Putamen (tissue), 1 donor: ENCODE results near the gene ARSD.
"Not testable (repeated sequence)": the region's sequence is repeated elsewhere in the genome, so short reads cannot be mapped to it uniquely, and the experiment has no call there.

Experiments
- DNase-seq: peaks from one replicate; pipeline ENCODE4 v3.0.0-alpha.2; 2016; ENCODE audit warnings: low spot score

ARSD gene

DNA sequence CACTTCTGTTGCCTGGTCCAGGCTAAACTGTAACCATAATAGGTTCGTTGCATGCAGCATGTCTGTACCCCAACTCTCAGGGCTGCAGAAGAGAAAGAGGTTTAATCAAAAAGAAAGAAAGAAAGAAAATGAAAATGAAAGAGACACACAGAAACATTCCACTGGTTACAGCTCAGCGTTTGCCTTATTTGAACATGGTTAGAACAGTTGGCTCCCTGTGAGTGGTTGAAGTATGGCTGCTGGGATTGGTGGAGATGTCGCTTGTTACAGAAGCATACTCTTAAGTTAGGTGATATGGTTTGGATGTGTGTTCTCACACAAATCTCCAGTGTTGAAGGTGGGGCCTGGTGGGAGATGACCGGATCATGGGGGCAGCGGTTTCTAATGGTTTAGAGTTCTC is 36.3 kb downstream of the ARSD start:
- DNase-seq = no peak

GRCh38 chrX:2890536-2891460 is 38.3 kb downstream of the ARSD start:
- DNase-seq = not testable (repeated sequence)

- not testable (repeated sequence) for DNase-seq
Measured at GRCh38 chrX:2889706-2890490, 39.2 kb downstream of the ARSD start.

DNA sequence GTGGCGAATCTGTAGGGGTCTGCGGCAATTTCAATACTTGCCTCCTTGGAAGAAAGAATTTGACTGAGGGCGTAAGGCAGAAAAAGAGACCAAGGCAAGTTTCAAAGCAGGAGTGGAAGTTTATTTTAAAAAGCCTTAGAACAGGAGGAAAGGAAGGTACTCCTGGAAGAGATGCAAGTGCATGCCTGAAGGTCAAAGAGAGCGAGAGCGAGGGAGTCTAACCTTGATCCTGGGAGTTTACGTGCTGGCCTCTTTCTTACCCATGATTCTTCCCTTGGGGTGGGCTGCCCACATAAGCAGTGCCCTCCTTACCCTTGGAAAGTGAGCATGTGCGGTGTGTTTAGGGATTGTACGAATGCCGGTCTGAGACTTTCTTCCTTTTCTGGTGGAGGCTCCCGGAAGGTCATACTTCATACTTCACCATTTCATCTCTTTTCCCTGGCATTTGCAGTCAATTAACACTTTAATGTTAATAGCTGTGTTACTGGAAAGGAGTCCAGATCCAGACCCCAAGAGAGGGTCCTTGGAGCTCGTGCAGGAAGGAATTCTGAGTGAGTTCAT is 40.0 kb downstream of the ARSD start:
- DNase-seq = no peak

- DNase-seq = no peak
Measured at GRCh38 chrX:2888309-2888708, 40.8 kb downstream of the ARSD start.

- DNase-seq = no peak
Measured at GRCh38 chrX:2883770-2884169, 45.4 kb downstream of the ARSD start.

GRCh38 chrX:2879670-2880069 is 49.5 kb downstream of the ARSD start:
- no peak for DNase-seq

GRCh38 chrX:2878563-2878962 is 50.6 kb downstream of the ARSD start:
- no peak for DNase-seq

GRCh38 chrX:2875798-2876399 is 53.2 kb downstream of the ARSD start:
- no peak for DNase-seq

- no peak for DNase-seq
Measured at GRCh38 chrX:2875136-2875481, 54.0 kb downstream of the ARSD start.

- no peak for DNase-seq
Measured at GRCh38 chrX:2874222-2875135, 54.7 kb downstream of the ARSD start.

DNA sequence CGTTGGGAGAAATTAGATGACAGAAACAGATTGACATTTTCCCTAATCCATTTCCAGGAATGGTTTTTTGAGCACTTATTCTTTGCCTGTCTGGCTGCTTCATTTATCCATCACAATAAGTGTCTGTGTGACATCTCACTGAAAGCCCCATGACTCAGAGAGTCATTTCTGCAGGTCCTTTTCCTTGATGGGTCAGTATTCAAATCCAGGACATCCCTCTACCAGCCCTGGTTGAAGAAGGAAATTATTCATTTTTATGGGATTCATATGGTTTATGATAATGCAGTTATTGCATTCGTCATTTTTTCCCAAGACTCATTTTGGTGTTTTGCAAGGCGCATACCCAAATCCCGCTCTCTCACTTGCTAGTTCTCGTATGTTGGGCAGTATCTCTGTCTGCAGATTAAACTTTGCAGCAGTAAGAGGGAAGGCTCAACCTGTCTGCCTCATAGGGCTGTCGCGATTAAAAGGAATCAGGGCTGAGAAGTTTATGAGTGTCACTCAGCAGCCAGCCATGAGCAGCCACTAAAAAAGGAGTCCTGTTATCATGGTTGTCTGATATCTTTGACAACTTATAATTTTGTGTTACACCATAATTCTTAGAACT is 56.4 kb downstream of the ARSD start:
- no peak for DNase-seq

DNA sequence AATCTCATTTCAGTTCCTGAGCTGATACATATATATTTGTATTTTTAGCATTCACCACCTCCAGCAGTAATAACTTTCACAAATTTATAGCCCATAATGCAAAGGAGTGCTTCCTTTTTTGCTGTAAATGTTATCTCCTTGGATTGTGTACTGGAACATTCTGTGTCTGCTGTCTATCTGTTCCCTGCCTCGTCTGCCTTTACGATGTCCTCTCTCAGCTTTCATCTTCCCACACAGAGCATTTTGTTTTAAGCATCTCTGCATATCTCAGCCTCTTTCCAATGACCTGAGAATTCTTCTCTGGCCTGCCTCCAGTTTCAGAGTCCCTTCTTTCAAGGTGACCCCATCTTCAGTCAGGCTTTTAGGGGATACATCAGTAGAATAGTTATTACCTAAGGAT is 57.3 kb downstream of the ARSD start:
- no peak for DNase-seq

GRCh38 chrX:2870650-2871049 is 58.5 kb downstream of the ARSD start:
- DNase-seq = no peak

GRCh38 chrX:2867206-2867605 is 61.9 kb downstream of the ARSD start:
- DNase-seq = no peak

GRCh38 chrX:2863646-2864045 is 65.5 kb downstream of the ARSD start:
- no peak for DNase-seq

- DNase-seq = no peak
Measured at GRCh38 chrX:2862404-2862803, 66.7 kb downstream of the ARSD start.

GRCh38 chrX:2859197-2859797 is 69.8 kb downstream of the ARSD start:
- no peak for DNase-seq

DNA sequence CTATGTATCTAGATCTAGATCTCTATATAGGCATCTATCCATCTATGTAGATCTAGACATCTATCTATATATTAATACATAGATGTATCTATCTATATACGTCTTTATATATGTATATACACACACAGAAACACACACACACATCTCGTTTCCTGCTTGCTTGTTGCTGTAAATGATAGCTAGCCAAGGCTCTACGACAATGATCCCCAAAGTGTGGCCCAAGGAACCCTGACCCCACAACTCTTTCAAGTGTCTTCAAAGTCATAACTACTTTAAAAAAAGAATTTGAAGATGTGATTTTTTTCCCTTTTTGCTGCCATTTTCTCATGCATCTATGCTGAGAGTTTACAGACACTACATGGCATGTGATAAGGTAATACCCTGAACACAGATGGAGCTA is 71.6 kb downstream of the ARSD start:
- no peak for DNase-seq

DNA sequence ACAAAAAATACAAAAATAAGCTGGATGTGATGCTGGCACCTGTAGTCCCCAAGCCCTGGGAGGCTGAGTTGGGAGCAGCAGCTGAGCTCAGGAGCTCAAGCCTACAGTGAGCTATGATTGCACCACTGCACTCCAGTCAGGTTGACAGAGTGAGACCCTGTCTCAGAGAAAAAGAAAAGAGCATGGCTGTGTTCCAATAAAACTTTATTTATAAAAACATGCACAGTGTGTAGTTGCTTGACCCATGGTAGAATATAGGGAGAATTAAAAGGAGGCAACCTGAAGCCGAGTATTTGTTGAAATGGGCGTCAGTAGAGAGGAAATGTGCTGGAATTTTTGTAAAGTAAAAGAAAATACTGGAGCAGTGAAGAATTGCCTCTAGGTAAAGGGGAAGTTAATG is 73.4 kb downstream of the ARSD start:
- no peak for DNase-seq

DNA sequence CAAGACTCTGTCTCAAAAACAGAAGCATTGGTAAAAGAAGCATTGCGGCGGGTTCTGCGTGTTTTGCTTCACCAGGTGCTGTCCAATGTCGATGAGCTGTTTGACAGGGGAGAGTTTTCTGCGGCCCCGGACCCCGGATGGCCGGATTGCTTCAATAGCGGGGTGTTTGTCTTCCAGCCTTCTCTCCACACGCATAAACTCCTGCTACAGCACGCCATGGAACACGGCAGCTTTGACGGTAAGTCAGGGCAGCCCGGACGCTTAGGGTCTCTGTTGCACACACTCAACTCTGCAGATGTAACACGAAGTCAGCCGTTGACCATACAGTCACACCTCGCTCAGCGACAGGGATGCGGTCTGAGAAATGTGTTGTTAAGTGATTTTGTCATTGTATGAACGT is 74.2 kb downstream of the ARSD start:
- DNase-seq = no peak
